ENCODE measurements around the gene ATF6B.

GRCh38 chr6:32116674-32117073 lies 11.4 kb downstream of the ATF6B start:
- TF ChIP-seq EZH2 (IDR thresholded peaks at IDR 0.05; ENCODE audit: insufficient read depth, poor library complexity, severe bottlenecking) (no peak), EZH2phosphoT487 (IDR thresholded peaks at IDR 0.05; ENCODE audit: insufficient read depth, low read depth) (no peak)

Measured in GM23248 (cell line).